DND-41 (cell line): ENCODE results near the gene PREP.

Experiments
- ATAC-seq: fragments of 200-7000 bp; cut with Tn5 transposase; 3 replicates; pipeline ENCODE4 v1.9.1; 2021; ENCODE audit warnings: low read depth; ENCODE audit not compliant: insufficient read depth
- DNase-seq: peaks from one replicate; pipeline ENCODE4 v3.0.0-alpha.2; 2020
- H2AFZ ChIP-seq: 2 replicates; pipeline ENCODE4 v1.6.0; 2012; ENCODE audit warnings: low read depth, low read length
- H3K27ac ChIP-seq: 2 replicates; pipeline ENCODE4 v1.5.1; 2012; ENCODE audit warnings: low read length, inconsistent platforms
- H3K27me3 ChIP-seq: fragments of 200-600 bp; sonication (generic); 2 replicates; pipeline ENCODE4 v1.6.0; 2012; ENCODE audit warnings: low read length, mild to moderate bottlenecking, inconsistent platforms; ENCODE audit not compliant: insufficient read depth, poor library complexity
- H3K36me3 ChIP-seq: 2 replicates; pipeline ENCODE4 v1.5.1; 2012; ENCODE audit warnings: low read length, inconsistent platforms; ENCODE audit not compliant: insufficient read depth
- H3K4me1 ChIP-seq: 2 replicates; pipeline ENCODE4 v1.5.1; 2012; ENCODE audit warnings: mild to moderate bottlenecking, low read length; ENCODE audit not compliant: insufficient read depth
- H3K4me2 ChIP-seq: 2 replicates; pipeline ENCODE4 v1.6.0; 2012; ENCODE audit warnings: mild to moderate bottlenecking, moderate library complexity, low read length, inconsistent platforms; ENCODE audit not compliant: insufficient read depth
- H3K4me3 ChIP-seq, 2 experiments: fragments of 200-600 bp in 1 of 2; shearing (Covaris generic) in 1 of 2; 2 replicates each; pipeline ENCODE4 v1.5.1; 2012 to 2016; ENCODE audit warnings: inconsistent platforms in 2 of 2, low read length in 2 of 2, mild to moderate bottlenecking in 2 of 2, low read depth in 1 of 2, moderate library complexity in 1 of 2
- H3K79me2 ChIP-seq: 2 replicates; pipeline ENCODE4 v1.6.0; 2012; ENCODE audit warnings: low read length, inconsistent platforms; ENCODE audit not compliant: insufficient read depth
- H3K9ac ChIP-seq: 2 replicates; pipeline ENCODE4 v1.6.0; 2012; ENCODE audit warnings: low read depth, mild to moderate bottlenecking, inconsistent platforms, low read length, moderate library complexity
- H3K9me3 ChIP-seq: 2 replicates; pipeline ENCODE4 v1.5.1; 2012; ENCODE audit warnings: low read length, moderate library complexity, mild to moderate bottlenecking, inconsistent platforms; ENCODE audit not compliant: insufficient read depth, severe bottlenecking
- H4K20me1 ChIP-seq: 2 replicates; pipeline ENCODE4 v1.6.0; 2012; ENCODE audit warnings: low read length; ENCODE audit not compliant: insufficient read depth
- CTCF ChIP-seq: IDR thresholded peaks from 2 replicates; pipeline ENCODE4 v1.5.1; 2012; ENCODE audit warnings: borderline replicate concordance, low read length, moderate library complexity, mild to moderate bottlenecking; ENCODE audit not compliant: poor library complexity, severe bottlenecking; ENCODE audit errors: extremely low read depth
- EZH2 ChIP-seq: IDR thresholded peaks from 3 replicates; pipeline ENCODE4 v1.6.1; 2012; ENCODE audit warnings: borderline replicate concordance, low read depth, mild to moderate bottlenecking, moderate library complexity, low read length, inconsistent platforms; ENCODE audit not compliant: severe bottlenecking

The PREP gene

GRCh38 chr6:105278035-105278434, 124.8 kb downstream of the PREP start:
- DNase-seq (no peak), ATAC-seq (no peak)
- Histone ChIP-seq H3K27me3 (no peaks in the 10 kb centered on the region), H3K27ac (no peak overlapping the region), H3K4me3 (no peak overlapping the region), H4K20me1 (no peaks in the 10 kb centered on the region), H3K79me2 (no peaks in the 10 kb centered on the region), H2AFZ (no peak overlapping the region), H3K4me2 (no peak overlapping the region), H3K4me1 (no peaks in the 10 kb centered on the region), H3K9ac (no peak overlapping the region), H3K9me3 (no peaks in the 10 kb centered on the region), H3K36me3 (peaks cover 77% of the 10 kb centered on the region)
- TF ChIP-seq CTCF (no peak), EZH2 (no peak)

GRCh38 chr6:105276374-105276773, 126.5 kb downstream of the PREP start:
- Histone ChIP-seq H3K4me2 (no peak overlapping the region), H2AFZ (no peak overlapping the region), H3K36me3 (peaks cover 60% of the 10 kb centered on the region), H3K4me1 (no peaks in the 10 kb centered on the region), H3K79me2 (no peaks in the 10 kb centered on the region), H3K9me3 (no peaks in the 10 kb centered on the region), H4K20me1 (no peaks in the 10 kb centered on the region), H3K27me3 (no peaks in the 10 kb centered on the region), H3K4me3 (no peak overlapping the region), H3K9ac (no peak overlapping the region), H3K27ac (no peak overlapping the region)
- ATAC-seq (no peak), DNase-seq (no peak)
- no peak for TF ChIP-seq CTCF
- no peak for TF ChIP-seq EZH2

GRCh38 chr6:105275542-105275941, 127.3 kb downstream of the PREP start:
- Histone ChIP-seq H3K4me1 (no peaks in the 10 kb centered on the region), H3K36me3 (peaks cover 52% of the 10 kb centered on the region)
- ATAC-seq = no peak

More at GRCh38 chr6:105275542-105275941, 127.3 kb downstream of the PREP start:
- no peak overlapping the region for H3K27ac ChIP-seq
- no peaks in the 10 kb centered on the region for H3K9me3 ChIP-seq
- H3K4me2 ChIP-seq = no peak overlapping the region
- no peak for DNase-seq
- no peaks in the 10 kb centered on the region for H4K20me1 ChIP-seq
- H3K79me2 ChIP-seq = no peaks in the 10 kb centered on the region
- H3K9ac ChIP-seq = no peak overlapping the region
- H3K4me3 ChIP-seq = no peak overlapping the region
- TF ChIP-seq CTCF (no peak), EZH2 (no peak)
- H2AFZ ChIP-seq = no peak overlapping the region
- no peaks in the 10 kb centered on the region for H3K27me3 ChIP-seq
